B cell (primary cell): ENCODE results near the gene PARVG. TPM values are rescaled to one million over a fixed set of nuclear protein-coding genes. Genes with fewer than 3 reads are reported as not detected.

Experiments
- ATAC-seq: fragments of 200-7000 bp; cut with Tn5 transposase; one replicate; pipeline ENCODE4 v1.10.0; 2021; ENCODE audit warnings: low read depth, mild to moderate bottlenecking, moderate number of reproducible peaks, moderate library complexity
- CTCF ChIA-PET: fragments of 350-600 bp; sonication (Branson Sonifier 250); formaldehyde crosslinking; loops from one replicate; lab custom pipeline; 2021; ENCODE audit warnings: antibody characterized with exemption, inconsistent platforms; lab: Charles Lee
- POLR2A ChIA-PET: fragments of 350-600 bp; sonication (Branson Sonifier 250); formaldehyde crosslinking; loops from one replicate; lab custom pipeline; 2021; ENCODE audit warnings: antibody characterized with exemption; lab: Charles Lee
- DNase-seq: peaks from one replicate; pipeline ENCODE4 v3.0.0; 2013
- H2AFZ ChIP-seq: 2 replicates; pipeline ENCODE4 v1.6.1; 2012; ENCODE audit warnings: mild to moderate bottlenecking, low read depth, low read length; ENCODE audit not compliant: insufficient read depth, poor library complexity, severe bottlenecking
- H3K27ac ChIP-seq, 2 donors: 1 replicate in 1 of 2; 2 replicates in 1 of 2; pipeline ENCODE4 v1.5.1; 2012 to 2013; ENCODE audit warnings: low read length in 2 of 2, mild to moderate bottlenecking in 2 of 2, moderate library complexity in 1 of 2
- H3K27me3 ChIP-seq, 4 experiments: fragments of 200-600 bp in 1 of 4; sonication (generic) in 1 of 4; replicated peaks in 1 of 4; 1 replicate in 2 of 4; 2 replicates in 2 of 4; pipeline versions ENCODE4 v1.6.1 to v1.7.0; 2013 to 2016; ENCODE audit warnings: low read length in 3 of 4, mild to moderate bottlenecking in 2 of 4, mixed read lengths in 1 of 4, moderate library complexity in 1 of 4; ENCODE audit not compliant: insufficient read depth in 4 of 4, control insufficient read depth in 3 of 4; ENCODE audit errors: control extremely low read depth in 1 of 4
- H3K36me3 ChIP-seq, 2 experiments: replicated peaks in 1 of 2; 1 replicate in 1 of 2; 2 replicates in 1 of 2; pipeline versions ENCODE4 v1.6.1 to v1.7.1; 2013; ENCODE audit warnings: low read length in 1 of 2; ENCODE audit not compliant: insufficient read depth in 2 of 2, control insufficient read depth in 1 of 2; ENCODE audit errors: control extremely low read depth in 1 of 2, extremely low read depth in 1 of 2
- H3K4me1 ChIP-seq, 2 donors: fragments of 200-600 bp in 1 of 2; sonication (generic) in 1 of 2; 1 replicate in 1 of 2; 2 replicates in 1 of 2; pipeline versions ENCODE4 v1.5.1 to v1.6.1; 2013 to 2017; ENCODE audit warnings: low read length in 2 of 2; ENCODE audit not compliant: control insufficient read depth in 2 of 2, insufficient read depth in 2 of 2
- H3K4me2 ChIP-seq: replicated peaks from 2 replicates; pipeline ENCODE3; 2012; ENCODE audit warnings: mild to moderate bottlenecking, low read depth, low read length; ENCODE audit not compliant: poor library complexity, severe bottlenecking
- H3K4me3 ChIP-seq, 5 experiments: fragments of 200-600 bp in 1 of 5; sonication (generic) in 1 of 5; 1 replicate in 3 of 5; 2 replicates in 2 of 5; pipeline versions ENCODE4 v1.5.1 to v1.7.0; 2011 to 2016; ENCODE audit warnings: low read length in 4 of 5, mild to moderate bottlenecking in 4 of 5, low read depth in 2 of 5, control low read depth in 1 of 5, moderate library complexity in 1 of 5; ENCODE audit not compliant: insufficient read depth in 1 of 5; ENCODE audit errors: control extremely low read depth in 1 of 5, extremely low read depth in 1 of 5
- H3K79me2 ChIP-seq: fragments of 200-600 bp; sonication (generic); one replicate; pipeline ENCODE4 v1.6.0; 2016; ENCODE audit warnings: low read length; ENCODE audit not compliant: control insufficient read depth, insufficient read depth
- H3K9ac ChIP-seq: fragments of 200-600 bp; sonication (generic); 2 replicates; pipeline ENCODE4 v1.6.1; 2017; ENCODE audit warnings: mild to moderate bottlenecking, low read length, moderate library complexity
- H3K9me3 ChIP-seq, 3 donors: one replicate each; pipeline versions ENCODE4 v1.6.1 to v1.7.1; 2013; ENCODE audit warnings: low read length in 2 of 3; ENCODE audit not compliant: control insufficient read depth in 2 of 3, insufficient read depth in 1 of 3; ENCODE audit errors: control extremely low read depth in 1 of 3
- H4K20me1 ChIP-seq: 2 replicates; pipeline ENCODE4 v1.6.0; 2012; ENCODE audit warnings: mild to moderate bottlenecking, low read length; ENCODE audit not compliant: insufficient read depth, control insufficient read depth, poor library complexity, severe bottlenecking
- H3K27ac Mint-ChIP-seq: one replicate; pipeline ENCODE4 v1.8.0; 2021; ENCODE audit warnings: mixed read lengths
- H3K27me3 Mint-ChIP-seq: one replicate; pipeline ENCODE4 v1.8.0; 2021; ENCODE audit warnings: mixed read lengths
- H3K4me1 Mint-ChIP-seq: one replicate; pipeline ENCODE4 v1.8.0; 2021; ENCODE audit warnings: mixed read lengths
- H3K4me3 Mint-ChIP-seq: one replicate; pipeline ENCODE4 v1.8.0; 2021; ENCODE audit warnings: mixed read lengths
- H3K9me3 Mint-ChIP-seq: one replicate; pipeline ENCODE4 v1.8.0; 2022; ENCODE audit warnings: mixed read lengths; ENCODE audit not compliant: insufficient read depth
- EZH2 ChIP-seq: IDR thresholded peaks from 2 replicates; pipeline ENCODE4 v1.6.1; 2012; ENCODE audit warnings: borderline replicate concordance, low read depth, mild to moderate bottlenecking, moderate library complexity, low read length; ENCODE audit not compliant: insufficient read depth, poor library complexity, severe bottlenecking
- WGBS: methylation state at CpG from one replicate; pipeline ENCODE4 v1.1.5; 2013; ENCODE audit warnings: missing lambda C conversion rate; ENCODE audit not compliant: insufficient coverage; 5-methylcytosine and 5-hydroxymethylcytosine counted together
- intact Hi-C: fragments of 100-400 bp; cut with micrococcal nuclease; formaldehyde crosslinking; loops from one replicate; pipeline ENCODE4 v1.10.0; 2022
- polyA plus RNA-seq: library from polyadenylated mRNA; depleted of rRNA; stranded (reverse); fragments of >200 nt; gene quantifications from 2 replicates; pipeline ENCODE4 v1.2.3, GENCODE V29; 2012
- total RNA-seq, 2 donors: library from RNA; stranded (reverse); fragments of 120-200 nt in 1 of 2; gene quantifications; 1 replicate in 1 of 2; 2 replicates in 1 of 2; pipeline versions ENCODE4 v1.2.3 to v1.2.4, GENCODE V29; 2013 to 2022
- TF ChIP-seq, protein P1 (sequence below): fragments of 200-600 bp; IDR thresholded peaks from one replicate; pipeline ENCODE4 v1.8.0; 2022; ENCODE audit warnings: antibody characterized with exemption, mild to moderate bottlenecking

Gene PARVG
- total and polyA plus RNA-seq, 2 donors (not counting 1 experiment from before 2014, with no cell fraction given), result 247 to 698 TPM

DNA sequence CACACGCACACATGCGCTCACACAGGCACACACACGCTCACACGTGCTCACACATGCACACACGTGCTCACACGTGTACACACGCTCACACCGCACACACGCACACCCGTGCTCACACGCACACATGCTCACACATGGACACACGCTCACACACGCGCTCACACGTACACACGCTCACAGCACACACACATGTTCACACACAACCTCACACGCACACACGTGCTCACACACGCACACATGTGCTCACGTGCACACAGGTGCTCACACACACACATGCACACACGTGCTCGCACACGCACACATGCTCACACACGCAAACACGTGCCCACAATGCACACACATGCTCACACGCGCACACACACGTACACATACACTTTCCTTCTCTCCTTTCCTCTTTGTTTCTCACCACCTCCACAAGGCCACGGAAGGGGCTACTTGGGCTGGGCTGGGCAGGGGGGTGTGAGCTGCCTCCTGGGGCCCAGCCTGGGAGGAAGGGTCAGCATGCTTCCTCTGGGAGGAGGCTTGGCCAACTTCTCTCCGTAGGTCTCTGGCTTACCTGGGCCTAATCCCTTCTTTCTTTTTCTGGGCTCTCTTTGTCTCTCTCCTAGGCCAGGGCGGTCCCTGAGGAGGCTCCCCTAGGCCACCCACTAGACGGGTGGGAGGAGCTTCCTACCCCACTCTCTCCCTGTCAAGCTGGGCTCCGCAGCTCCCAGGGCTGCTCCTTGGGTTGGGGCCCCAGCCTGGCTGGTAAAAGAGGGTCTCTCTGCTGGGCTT is 34.5 kb upstream of the PARVG start:
- no peaks in the 10 kb centered on the region for H4K20me1 ChIP-seq
- H3K4me3 Mint-ChIP-seq, result no peak overlapping the region
- intact Hi-C loops, result no loop called here
- H3K4me1 Mint-ChIP-seq, result peaks cover 3% of the 10 kb centered on the region
- no peaks in the 10 kb centered on the region for H3K27me3 Mint-ChIP-seq
- CTCF ChIA-PET, result no interaction called here
- H3K9me3 ChIP-seq, result no peaks in the 10 kb centered on the region
- no peaks in the 10 kb centered on the region for H3K9me3 Mint-ChIP-seq
- H3K4me1 ChIP-seq, result no peaks in the 10 kb centered on the region
- no peak overlapping the region for H3K4me2 ChIP-seq
- H2AFZ ChIP-seq, result no peak overlapping the region
- no peak overlapping the region for H3K27ac Mint-ChIP-seq
- no peaks in the 10 kb centered on the region for H3K27me3 ChIP-seq
- H3K9ac ChIP-seq, result no peak overlapping the region
- no peak overlapping the region for H3K27ac ChIP-seq
- TF ChIP-seq, protein P1, sequence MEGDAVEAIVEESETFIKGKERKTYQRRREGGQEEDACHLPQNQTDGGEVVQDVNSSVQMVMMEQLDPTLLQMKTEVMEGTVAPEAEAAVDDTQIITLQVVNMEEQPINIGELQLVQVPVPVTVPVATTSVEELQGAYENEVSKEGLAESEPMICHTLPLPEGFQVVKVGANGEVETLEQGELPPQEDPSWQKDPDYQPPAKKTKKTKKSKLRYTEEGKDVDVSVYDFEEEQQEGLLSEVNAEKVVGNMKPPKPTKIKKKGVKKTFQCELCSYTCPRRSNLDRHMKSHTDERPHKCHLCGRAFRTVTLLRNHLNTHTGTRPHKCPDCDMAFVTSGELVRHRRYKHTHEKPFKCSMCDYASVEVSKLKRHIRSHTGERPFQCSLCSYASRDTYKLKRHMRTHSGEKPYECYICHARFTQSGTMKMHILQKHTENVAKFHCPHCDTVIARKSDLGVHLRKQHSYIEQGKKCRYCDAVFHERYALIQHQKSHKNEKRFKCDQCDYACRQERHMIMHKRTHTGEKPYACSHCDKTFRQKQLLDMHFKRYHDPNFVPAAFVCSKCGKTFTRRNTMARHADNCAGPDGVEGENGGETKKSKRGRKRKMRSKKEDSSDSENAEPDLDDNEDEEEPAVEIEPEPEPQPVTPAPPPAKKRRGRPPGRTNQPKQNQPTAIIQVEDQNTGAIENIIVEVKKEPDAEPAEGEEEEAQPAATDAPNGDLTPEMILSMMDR, result no peak
- TF ChIP-seq EZH2, result no peak
- DNase-seq (no peak), ATAC-seq (no peak)
- 91% methylated on average over 33 of the region's 33 CpGs for WGBS
- POLR2A ChIA-PET, result no interaction called here
- H3K79me2 ChIP-seq, result no peaks in the 10 kb centered on the region
- peaks cover 0 to 29% of the 10 kb centered on the region in 2 experiments for H3K36me3 ChIP-seq
- no peak overlapping the region for H3K4me3 ChIP-seq

DNA sequence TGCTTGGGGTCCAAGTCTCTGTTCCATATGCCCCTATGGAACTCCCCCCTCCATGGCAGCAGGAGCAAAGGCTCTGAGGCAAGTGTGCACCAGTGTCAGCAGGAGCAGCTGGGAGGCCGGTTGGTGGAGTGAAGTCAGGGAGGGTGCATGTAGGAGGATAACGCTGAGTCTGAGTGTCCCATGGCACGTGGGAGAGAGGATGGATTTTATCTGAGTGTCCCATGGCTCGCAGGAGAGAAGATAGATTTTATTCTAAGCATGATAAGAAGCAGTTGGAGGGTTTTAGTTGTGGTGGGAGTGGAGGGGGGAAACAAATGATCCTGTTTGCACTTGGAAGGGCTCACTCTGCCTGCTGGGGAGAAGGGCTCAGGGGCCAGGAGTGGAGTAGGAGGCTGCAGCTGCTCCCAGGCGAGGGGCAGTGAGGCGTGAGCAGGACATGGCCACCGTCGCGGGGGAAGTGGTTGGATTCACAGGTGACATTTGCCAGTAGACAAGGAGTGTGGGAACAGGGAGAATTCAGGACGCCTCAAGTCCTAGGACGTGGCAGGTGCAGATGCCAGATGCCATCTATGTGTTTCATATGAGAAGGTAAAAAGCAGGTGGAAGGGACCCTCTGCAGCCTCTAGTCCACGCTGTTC is 33.6 kb upstream of the PARVG start:
- Histone ChIP-seq H3K4me1 (no peaks in the 10 kb centered on the region), H4K20me1 (no peaks in the 10 kb centered on the region), H3K9me3 (no peaks in the 10 kb centered on the region), H3K4me2 (no peak overlapping the region), H3K9ac (no peak overlapping the region), H3K27me3 (no peaks in the 10 kb centered on the region), H2AFZ (no peak overlapping the region), H3K36me3 (peaks cover 0 to 23% of the 10 kb centered on the region in 2 experiments), H3K79me2 (no peaks in the 10 kb centered on the region), H3K27ac (no peak overlapping the region), H3K4me3 (no peak overlapping the region)
- Mint-ChIP-seq H3K4me1 (peaks cover 3% of the 10 kb centered on the region), H3K9me3 (no peaks in the 10 kb centered on the region), H3K27ac (peak overlapping the region; percentile 21), H3K4me3 (no peak overlapping the region), H3K27me3 (no peaks in the 10 kb centered on the region)
- TF ChIP-seq EZH2, result no peak
- TF ChIP-seq, protein P1, result no peak
- ChIA-PET POLR2A (no interaction called here), CTCF (no interaction called here)
- DNase-seq (no peak), ATAC-seq (no peak)
- intact Hi-C loops, result no loop called here
- 82% methylated on average over 12 of the region's 12 CpGs for WGBS
